CD4-positive, alpha-beta T cell (primary cell): ENCODE measurements around the gene ADSS2. TPM values are rescaled to one million over a fixed set of nuclear protein-coding genes. Genes with fewer than 3 reads are reported as not detected.

Experiments
- ATAC-seq: fragments of 200-7000 bp; cut with Tn5 transposase; one replicate; pipeline ENCODE4 v1.10.0; 2022; ENCODE audit warnings: mild to moderate bottlenecking; ENCODE audit not compliant: poor library complexity
- CTCF ChIA-PET: fragments of 350-600 bp; sonication (Branson Sonifier 250); formaldehyde crosslinking; loops from one replicate; lab custom pipeline; 2021; ENCODE audit warnings: antibody characterized with exemption, inconsistent platforms; lab: Charles Lee
- POLR2A ChIA-PET: fragments of 350-600 bp; sonication (Branson Sonifier 250); formaldehyde crosslinking; loops from one replicate; lab custom pipeline; 2021; ENCODE audit warnings: antibody characterized with exemption, inconsistent platforms; lab: Charles Lee
- DNase-seq, 14 experiments: peaks; one replicate each; pipeline ENCODE4 v3.0.0-alpha.2; 2013 to 2020; ENCODE audit warnings: mixed read lengths in 2 of 14
- H3K27ac ChIP-seq, 2 donors: one replicate each; pipeline versions ENCODE4 v1.5.1 to v1.7.0; 2013; ENCODE audit warnings: low read length in 2 of 2, low read depth in 1 of 2, mild to moderate bottlenecking in 1 of 2
- H3K27me3 ChIP-seq, 2 experiments: 1 replicate in 1 of 2; 2 replicates in 1 of 2; pipeline versions ENCODE4 v1.6.1 to v1.7.0; 2013; ENCODE audit warnings: low read length in 2 of 2, control low read depth in 1 of 2, mild to moderate bottlenecking in 1 of 2, moderate library complexity in 1 of 2; ENCODE audit not compliant: insufficient read depth in 2 of 2, control insufficient read depth in 1 of 2
- H3K36me3 ChIP-seq: one replicate; pipeline ENCODE4 v1.6.1; 2013; ENCODE audit warnings: low read length, control low read depth; ENCODE audit not compliant: insufficient read depth
- H3K4me1 ChIP-seq: one replicate; pipeline ENCODE4 v1.6.1; 2013; ENCODE audit warnings: low read length, control low read depth; ENCODE audit not compliant: insufficient read depth
- H3K4me3 ChIP-seq: one replicate; pipeline ENCODE4 v1.5.1; 2013; ENCODE audit warnings: mild to moderate bottlenecking, low read length, moderate library complexity
- H3K9me3 ChIP-seq, 2 experiments: 1 replicate in 1 of 2; 2 replicates in 1 of 2; pipeline versions ENCODE4 v1.6.1 to v1.7.0; 2013; ENCODE audit warnings: low read length in 2 of 2, mild to moderate bottlenecking in 2 of 2, control low read depth in 1 of 2, moderate library complexity in 1 of 2; ENCODE audit not compliant: control insufficient read depth in 1 of 2, insufficient read depth in 1 of 2
- H3K27ac Mint-ChIP-seq: one replicate; pipeline ENCODE4 v1.8.0; 2020; ENCODE audit warnings: mixed read lengths
- H3K27me3 Mint-ChIP-seq: one replicate; pipeline ENCODE4 v1.8.0; 2021; ENCODE audit warnings: mixed read lengths
- H3K36me3 Mint-ChIP-seq: one replicate; pipeline ENCODE4 v1.8.0; 2021; ENCODE audit warnings: low read depth, mixed read lengths
- H3K4me1 Mint-ChIP-seq: one replicate; pipeline ENCODE4 v1.8.0; 2021; ENCODE audit warnings: low read depth, mixed read lengths
- H3K4me3 Mint-ChIP-seq: one replicate; pipeline ENCODE4 v1.8.0; 2020; ENCODE audit warnings: mild to moderate bottlenecking, mixed read lengths
- H3K9me3 Mint-ChIP-seq: one replicate; pipeline ENCODE4 v1.8.0; 2020; ENCODE audit warnings: mixed read lengths
- intact Hi-C, 2 experiments: fragments of 100-400 bp; cut with DNase I in 1 of 2; cut with micrococcal nuclease in 1 of 2; formaldehyde crosslinking; loops; one replicate each; pipeline versions ENCODE4 v1.15.1 to v1.9.0; 2023 to 2025; cut with DNase I, micrococcal nuclease
- total RNA-seq, 174 experiments: library from RNA in 2 of 174; stranded (reverse) in 2 of 174; gene quantifications; one replicate each; pipeline ENCODE4 v1.2.3 and lab custom pipeline; 2021 to 2026
- TF ChIP-seq, protein P1 (sequence below): fragments of 200-600 bp; IDR thresholded peaks from one replicate; pipeline ENCODE4 v1.8.0; 2022; ENCODE audit warnings: antibody characterized with exemption, mild to moderate bottlenecking

The ADSS2 gene
- total RNA-seq, 2 experiments from 2014 or later = 30.8 to 34.0 TPM

- Mint-ChIP-seq H3K27ac (no peak overlapping the region), H3K9me3 (no peaks in the 10 kb centered on the region), H3K4me1 (no peaks in the 10 kb centered on the region), H3K4me3 (no peak overlapping the region), H3K27me3 (no peaks in the 10 kb centered on the region), H3K36me3 (no peaks in the 10 kb centered on the region)
- intact Hi-C loops = no loop called here
- no peaks in the 10 kb centered on the region for H3K27me3 ChIP-seq
- TF ChIP-seq, protein P1, sequence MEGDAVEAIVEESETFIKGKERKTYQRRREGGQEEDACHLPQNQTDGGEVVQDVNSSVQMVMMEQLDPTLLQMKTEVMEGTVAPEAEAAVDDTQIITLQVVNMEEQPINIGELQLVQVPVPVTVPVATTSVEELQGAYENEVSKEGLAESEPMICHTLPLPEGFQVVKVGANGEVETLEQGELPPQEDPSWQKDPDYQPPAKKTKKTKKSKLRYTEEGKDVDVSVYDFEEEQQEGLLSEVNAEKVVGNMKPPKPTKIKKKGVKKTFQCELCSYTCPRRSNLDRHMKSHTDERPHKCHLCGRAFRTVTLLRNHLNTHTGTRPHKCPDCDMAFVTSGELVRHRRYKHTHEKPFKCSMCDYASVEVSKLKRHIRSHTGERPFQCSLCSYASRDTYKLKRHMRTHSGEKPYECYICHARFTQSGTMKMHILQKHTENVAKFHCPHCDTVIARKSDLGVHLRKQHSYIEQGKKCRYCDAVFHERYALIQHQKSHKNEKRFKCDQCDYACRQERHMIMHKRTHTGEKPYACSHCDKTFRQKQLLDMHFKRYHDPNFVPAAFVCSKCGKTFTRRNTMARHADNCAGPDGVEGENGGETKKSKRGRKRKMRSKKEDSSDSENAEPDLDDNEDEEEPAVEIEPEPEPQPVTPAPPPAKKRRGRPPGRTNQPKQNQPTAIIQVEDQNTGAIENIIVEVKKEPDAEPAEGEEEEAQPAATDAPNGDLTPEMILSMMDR = no peak
- H3K4me3 ChIP-seq = no peak overlapping the region
- POLR2A ChIA-PET = interaction anchor here (1.0 kb wide), 1 partner anchor 70 kb away, joined by 3 read pairs; no protein-coding TSS in a partner anchor
- CTCF ChIA-PET = no interaction called here
- H3K27ac ChIP-seq = no peak overlapping the region
- DNase-seq (no peak), ATAC-seq (no peak)
- no peaks in the 10 kb centered on the region for H3K4me1 ChIP-seq
- no peaks in the 10 kb centered on the region for H3K36me3 ChIP-seq
- no peaks in the 10 kb centered on the region for H3K9me3 ChIP-seq
Measured at GRCh38 chr1:244391761-244392160, 59.9 kb downstream of the ADSS2 start.

- ChIA-PET POLR2A (no interaction called here), CTCF (no interaction called here)
- Mint-ChIP-seq H3K27ac (no peak overlapping the region), H3K4me1 (no peaks in the 10 kb centered on the region), H3K36me3 (no peaks in the 10 kb centered on the region), H3K9me3 (no peaks in the 10 kb centered on the region), H3K4me3 (no peak overlapping the region), H3K27me3 (no peaks in the 10 kb centered on the region)
- Histone ChIP-seq H3K4me1 (no peaks in the 10 kb centered on the region), H3K9me3 (no peaks in the 10 kb centered on the region), H3K4me3 (no peak overlapping the region), H3K27ac (no peak overlapping the region), H3K27me3 (no peaks in the 10 kb centered on the region), H3K36me3 (no peaks in the 10 kb centered on the region)
- TF ChIP-seq, protein P1 = no peak
- intact Hi-C loops = no loop called here
- ATAC-seq (no peak), DNase-seq (no peak)
Measured at GRCh38 chr1:244388961-244389360, 62.7 kb downstream of the ADSS2 start.

- H3K27me3 Mint-ChIP-seq = no peaks in the 10 kb centered on the region
- no peak for DNase-seq
- no peaks in the 10 kb centered on the region for H3K9me3 Mint-ChIP-seq
- no peaks in the 10 kb centered on the region for H3K36me3 Mint-ChIP-seq
- H3K27ac Mint-ChIP-seq = no peak overlapping the region
- POLR2A ChIA-PET = interaction anchor here (0.6 kb wide), 1 partner anchor 1981 kb away, joined by 3 read pairs; no protein-coding TSS in a partner anchor
- Histone ChIP-seq H3K36me3 (no peaks in the 10 kb centered on the region), H3K27me3 (no peaks in the 10 kb centered on the region), H3K4me1 (no peaks in the 10 kb centered on the region), H3K27ac (no peak overlapping the region), H3K9me3 (no peaks in the 10 kb centered on the region), H3K4me3 (no peak overlapping the region)
- intact Hi-C loops = no loop called here
- TF ChIP-seq, protein P1 = no peak
- no peak overlapping the region for H3K4me3 Mint-ChIP-seq
- CTCF ChIA-PET = no interaction called here
- H3K4me1 Mint-ChIP-seq = no peaks in the 10 kb centered on the region
- no peak for ATAC-seq
Measured at GRCh38 chr1:244387415-244387814, 64.3 kb downstream of the ADSS2 start.
